HEK293T (cell line): ENCODE measurements around the gene UPP2.

Experiments used
- CTCF ChIA-PET: fragments of 350-600 bp; formaldehyde crosslinking; extraction: SDS; loops from one replicate; lab custom pipeline; 2021; ENCODE audit warnings: antibody characterized with exemption, inconsistent platforms; lab: Yijun Ruan, JAX
- POLR2A ChIA-PET: fragments of 350-600 bp; formaldehyde crosslinking; extraction: SDS; loops from one replicate; lab custom pipeline; 2020; ENCODE audit warnings: antibody characterized with exemption, inconsistent platforms; lab: Yijun Ruan, JAX
- DNase-seq: peaks from one replicate; pipeline ENCODE4 v3.0.0; 2012; ENCODE audit warnings: mixed read lengths; ENCODE audit errors: extremely low spot score
- ARNT ChIP-seq: fragments of 450-650 bp; IDR thresholded peaks from 2 replicates; pipeline ENCODE4 v1.6.1; 2017; ENCODE audit warnings: mild to moderate bottlenecking
- BHLHE40 ChIP-seq: fragments of 450-650 bp; IDR thresholded peaks from 2 replicates; pipeline ENCODE4 v1.6.1; 2016; ENCODE audit warnings: mild to moderate bottlenecking, moderate library complexity, borderline replicate concordance
- CTBP1 ChIP-seq: fragments of 450-650 bp; IDR thresholded peaks from 2 replicates; pipeline ENCODE4 v1.6.1; 2016; ENCODE audit warnings: borderline replicate concordance
- ELF4 ChIP-seq: fragments of 450-650 bp; IDR thresholded peaks from 2 replicates; pipeline ENCODE4 v1.6.1; 2017; ENCODE audit warnings: antibody characterized with exemption
- FOXA1 ChIP-seq: fragments of 450-650 bp; IDR thresholded peaks from 2 replicates; pipeline ENCODE4 v1.6.1; 2016; ENCODE audit warnings: mild to moderate bottlenecking
- FOXK2 ChIP-seq: fragments of 450-650 bp; IDR thresholded peaks from 2 replicates; pipeline ENCODE4 v1.6.1; 2016; ENCODE audit warnings: mild to moderate bottlenecking
- FOXM1 ChIP-seq: fragments of 450-650 bp; IDR thresholded peaks from 2 replicates; pipeline ENCODE4 v1.6.1; 2017; ENCODE audit warnings: mild to moderate bottlenecking, borderline replicate concordance
- HDGF ChIP-seq: fragments of 450-650 bp; IDR thresholded peaks from 2 replicates; pipeline ENCODE4 v1.6.1; 2017; ENCODE audit warnings: antibody characterized with exemption, borderline replicate concordance
- L3MBTL2 ChIP-seq: fragments of 450-650 bp; conservative IDR thresholded peaks from 2 replicates; pipeline ENCODE4 v1.6.1; 2016; ENCODE audit warnings: mild to moderate bottlenecking
- LEF1 ChIP-seq: fragments of 450-650 bp; IDR thresholded peaks from 2 replicates; pipeline ENCODE4 v1.6.1; 2017; ENCODE audit warnings: mild to moderate bottlenecking, borderline replicate concordance
- NFRKB ChIP-seq: fragments of 450-650 bp; IDR thresholded peaks from 2 replicates; pipeline ENCODE4 v1.6.1; 2016; ENCODE audit warnings: mild to moderate bottlenecking, moderate library complexity
- PKNOX1 ChIP-seq: fragments of 450-650 bp; IDR thresholded peaks from 2 replicates; pipeline ENCODE4 v1.6.1; 2016
- SP1 ChIP-seq: fragments of 450-650 bp; IDR thresholded peaks from 2 replicates; pipeline ENCODE4 v1.6.1; 2017
- SUZ12 ChIP-seq: fragments of 450-650 bp; IDR thresholded peaks from 2 replicates; pipeline ENCODE4 v1.6.1; 2016; ENCODE audit warnings: mild to moderate bottlenecking
- TARDBP ChIP-seq: fragments of 450-650 bp; IDR thresholded peaks from 2 replicates; pipeline ENCODE4 v1.6.1; 2016
- ZNF384 ChIP-seq: fragments of 450-650 bp; IDR thresholded peaks from 2 replicates; pipeline ENCODE4 v1.6.1; 2016

Gene UPP2

GRCh38 chr2:158174956-158175355, 73.3 kb downstream of the UPP2 start:
- CTCF ChIA-PET, result interaction anchor here (1.1 kb wide), 1 partner anchor 18 kb away, joined by 3 read pairs; no protein-coding TSS in a partner anchor
- TF ChIP-seq NFRKB (no peak), FOXA1 (no peak), SP1 (no peak), FOXM1 (no peak), BHLHE40 (no peak), HDGF (no peak), ELF4 (no peak), LEF1 (no peak), L3MBTL2 (no peak), ARNT (no peak), ZNF384 (no peak), SUZ12 (no peak), TARDBP (no peak), FOXK2 (no peak), PKNOX1 (no peak), CTBP1 (no peak)
- POLR2A ChIA-PET, result no interaction called here
- no peak for DNase-seq

GRCh38 chr2:158178646-158179045, 77.0 kb downstream of the UPP2 start:
- CTCF ChIA-PET, result interaction anchor here (0.6 kb wide), 1 partner anchor 14 kb away, joined by 3 read pairs; no protein-coding TSS in a partner anchor
- TF ChIP-seq NFRKB, result no peak
- no peak for TF ChIP-seq HDGF
- TF ChIP-seq FOXK2, result no peak
- TF ChIP-seq CTBP1, result no peak
- no peak for TF ChIP-seq TARDBP
- DNase-seq, result no peak
- POLR2A ChIA-PET, result no interaction called here

- DNase-seq, result no peak
- TF ChIP-seq NFRKB (no peak), PKNOX1 (no peak), CTBP1 (no peak), FOXK2 (no peak), SUZ12 (no peak), LEF1 (no peak), L3MBTL2 (no peak), HDGF (no peak), FOXA1 (no peak), ARNT (no peak), ZNF384 (no peak), BHLHE40 (no peak), TARDBP (no peak), SP1 (no peak), FOXM1 (no peak)
- CTCF ChIA-PET, result interaction anchor here (0.9 to 2.5 kb wide), 3 partner anchors 275 to 574 kb away, joined by 3 to 8 read pairs (median 7); no protein-coding TSS in a partner anchor
- POLR2A ChIA-PET, result no interaction called here
These were observed 78.0 kb downstream of the UPP2 start for GRCh38 chr2:158179660-158180059.

GRCh38 chr2:158181171-158181570, 79.5 kb downstream of the UPP2 start:
- POLR2A ChIA-PET, result no interaction called here
- CTCF ChIA-PET, result interaction anchor here (2.5 kb wide), 1 partner anchor 564 kb away, joined by 7 read pairs; no protein-coding TSS in a partner anchor
- TF ChIP-seq CTBP1 (no peak), FOXM1 (no peak)
- DNase-seq, result no peak

GRCh38 chr2:158182676-158183295, 81.1 kb downstream of the UPP2 start:
- no peak for DNase-seq
- CTCF ChIA-PET, result no interaction called here
- POLR2A ChIA-PET, result no interaction called here
- TF ChIP-seq ELF4, result no peak
- no peak for TF ChIP-seq ZNF384
- no peak for TF ChIP-seq FOXM1
- no peak for TF ChIP-seq FOXK2
- TF ChIP-seq FOXA1, result no peak
- no peak for TF ChIP-seq LEF1
- no peak for TF ChIP-seq BHLHE40

GRCh38 chr2:158184001-158184400, 82.3 kb downstream of the UPP2 start:
- ChIA-PET POLR2A (no interaction called here), CTCF (no interaction called here)
- TF ChIP-seq ARNT (no peak), FOXK2 (no peak), ZNF384 (no peak), TARDBP (no peak), BHLHE40 (no peak), ELF4 (no peak), HDGF (no peak), PKNOX1 (no peak), LEF1 (no peak), FOXA1 (no peak)
- no peak for DNase-seq
